Gastrocnemius medialis (tissue), 4 donors: ENCODE results near the gene PCNX3.

Experiments
- POLR2A ChIP-seq, 2 donors: fragments of 450-650 bp; IDR thresholded peaks; one replicate each; pipeline ENCODE4 v1.6.1; 2017; ENCODE audit warnings: antibody characterized with exemption in 2 of 2, mild to moderate bottlenecking in 2 of 2, moderate library complexity in 2 of 2
- TF ChIP-seq, protein P1 (sequence below), 5 experiments: fragments of 450-650 bp in 3 of 5; fragments of 200-600 bp in 2 of 5; sonication (generic) in 2 of 5; IDR thresholded peaks in 4 of 5; conservative IDR thresholded peaks in 1 of 5; 1 replicate in 4 of 5; 2 replicates in 1 of 5; pipeline ENCODE4 v1.5.1; 2016 to 2019; ENCODE audit warnings: antibody characterized with exemption in 5 of 5, mild to moderate bottlenecking in 3 of 5, moderate library complexity in 3 of 5

- TF ChIP-seq, protein P1, sequence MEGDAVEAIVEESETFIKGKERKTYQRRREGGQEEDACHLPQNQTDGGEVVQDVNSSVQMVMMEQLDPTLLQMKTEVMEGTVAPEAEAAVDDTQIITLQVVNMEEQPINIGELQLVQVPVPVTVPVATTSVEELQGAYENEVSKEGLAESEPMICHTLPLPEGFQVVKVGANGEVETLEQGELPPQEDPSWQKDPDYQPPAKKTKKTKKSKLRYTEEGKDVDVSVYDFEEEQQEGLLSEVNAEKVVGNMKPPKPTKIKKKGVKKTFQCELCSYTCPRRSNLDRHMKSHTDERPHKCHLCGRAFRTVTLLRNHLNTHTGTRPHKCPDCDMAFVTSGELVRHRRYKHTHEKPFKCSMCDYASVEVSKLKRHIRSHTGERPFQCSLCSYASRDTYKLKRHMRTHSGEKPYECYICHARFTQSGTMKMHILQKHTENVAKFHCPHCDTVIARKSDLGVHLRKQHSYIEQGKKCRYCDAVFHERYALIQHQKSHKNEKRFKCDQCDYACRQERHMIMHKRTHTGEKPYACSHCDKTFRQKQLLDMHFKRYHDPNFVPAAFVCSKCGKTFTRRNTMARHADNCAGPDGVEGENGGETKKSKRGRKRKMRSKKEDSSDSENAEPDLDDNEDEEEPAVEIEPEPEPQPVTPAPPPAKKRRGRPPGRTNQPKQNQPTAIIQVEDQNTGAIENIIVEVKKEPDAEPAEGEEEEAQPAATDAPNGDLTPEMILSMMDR (IDR thresholded peaks at IDR 0.05 in 4 of 5, conservative IDR thresholded peaks at IDR 0.05 in 1 of 5) = no peak
- TF ChIP-seq POLR2A (IDR thresholded peaks at IDR 0.05) = no peak
Measured at GRCh38 chr11:65574811-65575567, 40.6 kb upstream of the PCNX3 start.
